ENCODE measurements around the gene TAF3.
A peak's percentile ranks its signal among the peaks of the same experiment; 100 is the strongest.

TAF3 gene

DNA sequence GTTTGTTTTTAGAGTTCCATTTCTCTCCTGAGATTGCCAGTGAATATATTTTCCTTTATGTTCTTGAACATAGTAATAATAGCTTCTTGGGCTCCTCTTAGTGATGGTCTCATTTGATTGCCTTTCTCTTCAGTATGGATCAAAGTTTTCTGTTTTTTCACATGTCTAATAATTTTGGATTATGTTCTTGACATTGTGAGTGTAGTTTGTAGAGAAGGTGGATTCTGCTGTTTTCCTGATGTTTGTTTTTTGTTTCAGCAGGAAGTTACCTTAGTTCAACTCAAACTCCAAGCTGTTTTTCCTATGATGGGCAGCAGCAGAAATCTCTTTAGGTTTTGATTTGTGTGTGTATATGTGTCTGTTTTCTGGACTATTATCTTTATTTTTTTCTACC is 43.8 kb downstream of the TAF3 start:
- Mint-ChIP-seq H3K9me3 (peaks cover 9% of the 10 kb centered on the region), H3K36me3 (ENCODE audit: insufficient read depth) (peaks cover 8% of the 10 kb centered on the region), H3K4me1 (peaks cover 30% of the 10 kb centered on the region), H3K27ac (ENCODE audit: low read depth) (no peak overlapping the region), H3K4me3 (no peak overlapping the region), H3K27me3 (no peaks in the 10 kb centered on the region)
- DNase-seq (ENCODE audit: low spot score in 2 of 2) (no peak), ATAC-seq (replicated peaks; ENCODE audit: extremely low read depth, poor library complexity, severe bottlenecking) (no peak)

DNA sequence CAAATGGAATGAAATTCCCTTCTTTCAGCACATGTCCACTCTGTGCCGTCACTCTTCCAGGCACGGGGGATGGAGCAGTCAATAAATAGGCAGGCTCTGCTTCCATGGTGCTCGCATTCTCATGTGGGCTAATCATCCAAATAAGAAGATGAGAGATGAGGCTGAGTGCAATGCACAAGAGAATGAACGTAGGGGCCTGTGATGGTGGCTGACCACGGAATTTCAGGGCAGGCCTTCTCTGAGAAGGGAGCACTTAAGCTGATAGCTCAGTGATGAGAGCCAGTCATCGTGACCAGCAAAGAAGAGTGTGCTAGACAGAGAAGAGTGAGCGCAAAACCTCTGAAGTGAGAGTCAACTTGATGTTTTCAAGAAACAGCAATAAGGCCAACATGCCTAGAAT is 47.9 kb downstream of the TAF3 start:
- ATAC-seq (replicated peaks; ENCODE audit: extremely low read depth, poor library complexity, severe bottlenecking) (no peak), DNase-seq (ENCODE audit: low spot score in 2 of 2) (no peak)
- H3K4me1 Mint-ChIP-seq: peaks cover 22% of the 10 kb centered on the region
- no peaks in the 10 kb centered on the region for H3K27me3 Mint-ChIP-seq
- H3K4me3 Mint-ChIP-seq: no peak overlapping the region
- peaks cover 9% of the 10 kb centered on the region for H3K9me3 Mint-ChIP-seq
- H3K27ac Mint-ChIP-seq (ENCODE audit: low read depth): no peak overlapping the region
- H3K36me3 Mint-ChIP-seq (ENCODE audit: insufficient read depth): peaks cover 5% of the 10 kb centered on the region

DNA sequence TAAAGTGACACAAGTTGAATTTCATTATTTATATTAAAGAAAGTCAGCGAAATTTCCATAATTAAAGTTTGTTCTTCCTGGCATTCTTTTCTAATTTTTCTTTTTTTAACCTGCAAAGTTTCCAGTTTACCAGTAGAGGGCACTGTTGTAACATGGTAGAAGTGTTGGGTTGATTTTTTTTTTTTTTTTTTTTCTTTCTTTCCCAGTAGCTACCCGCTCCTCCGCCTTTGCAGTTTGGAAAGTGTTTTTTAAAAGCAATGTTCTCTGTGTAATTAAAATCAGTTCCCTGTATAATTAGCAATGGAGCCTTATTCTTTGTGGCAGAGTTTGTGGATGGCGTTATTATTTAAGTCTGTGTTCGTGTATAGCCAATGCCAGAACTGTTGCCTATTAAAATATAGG is 53.7 kb downstream of the TAF3 start:
- no peaks in the 10 kb centered on the region for H3K9me3 Mint-ChIP-seq
- DNase-seq (ENCODE audit: low spot score in 2 of 2) (no peak), ATAC-seq (replicated peaks; ENCODE audit: extremely low read depth, poor library complexity, severe bottlenecking) (no peak)
- H3K4me3 Mint-ChIP-seq: no peak overlapping the region
- H3K27me3 Mint-ChIP-seq: no peaks in the 10 kb centered on the region
- H3K4me1 Mint-ChIP-seq: peaks cover 14% of the 10 kb centered on the region
- H3K36me3 Mint-ChIP-seq (ENCODE audit: insufficient read depth): no peaks in the 10 kb centered on the region
- H3K27ac Mint-ChIP-seq (ENCODE audit: low read depth): no peak overlapping the region

DNA sequence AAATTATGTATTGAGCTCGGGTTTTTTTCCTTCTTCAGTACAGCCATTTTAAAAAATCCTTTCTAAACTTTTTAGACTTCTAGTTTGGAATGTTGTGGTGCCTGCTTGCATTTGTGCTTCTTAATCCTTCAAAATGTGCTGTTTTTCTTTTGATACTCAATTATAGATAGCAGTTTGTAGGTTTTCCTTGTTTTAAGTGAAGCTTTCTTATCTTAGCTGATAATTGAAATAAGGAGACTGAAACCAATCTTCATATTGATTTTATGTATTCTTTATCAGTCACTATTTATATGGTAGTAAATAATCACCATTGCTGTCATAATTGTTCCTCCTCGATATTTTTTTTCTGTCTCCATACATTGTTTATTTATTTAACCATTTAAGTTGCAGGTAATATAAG is 56.6 kb downstream of the TAF3 start:
- no peak overlapping the region for H3K27ac Mint-ChIP-seq (ENCODE audit: low read depth)
- no peaks in the 10 kb centered on the region for H3K27me3 Mint-ChIP-seq
- H3K4me3 Mint-ChIP-seq: no peak overlapping the region
- peaks cover 15% of the 10 kb centered on the region for H3K4me1 Mint-ChIP-seq
- ATAC-seq (replicated peaks; ENCODE audit: extremely low read depth, poor library complexity, severe bottlenecking) (no peak), DNase-seq (ENCODE audit: low spot score in 2 of 2) (no peak)
- no peaks in the 10 kb centered on the region for H3K9me3 Mint-ChIP-seq
- H3K36me3 Mint-ChIP-seq (ENCODE audit: insufficient read depth): peaks cover 2% of the 10 kb centered on the region

DNA sequence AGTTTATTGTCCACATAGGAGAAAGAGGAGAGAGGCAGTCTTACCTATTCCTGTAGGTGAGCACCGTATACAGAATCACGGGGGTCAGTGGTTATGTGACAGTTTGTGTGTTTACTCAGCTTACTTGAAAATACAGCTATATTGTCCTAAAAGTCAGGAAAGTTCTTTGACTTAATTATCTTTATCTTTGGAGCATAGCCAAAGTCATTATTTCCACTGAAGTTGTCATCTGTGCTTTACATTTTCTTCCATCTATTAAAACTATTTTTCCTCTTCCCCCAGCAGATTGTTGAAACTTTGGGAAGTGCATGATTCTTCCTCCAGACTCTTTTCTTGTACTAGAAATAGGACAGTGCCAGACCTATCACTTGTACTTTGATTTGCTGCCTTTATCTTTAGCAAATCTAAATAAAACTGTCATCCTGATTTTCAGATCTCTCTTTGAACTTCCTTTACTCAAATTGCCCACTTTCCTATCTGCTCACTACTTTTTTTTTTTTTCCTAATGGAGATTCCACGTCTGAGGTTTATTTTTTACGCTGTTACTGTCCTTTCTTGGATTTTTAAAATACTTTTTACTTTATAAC is 58.3 kb downstream of the TAF3 start:
- DNase-seq (ENCODE audit: low spot score in 2 of 2): no peak
- Mint-ChIP-seq H3K9me3 (no peaks in the 10 kb centered on the region), H3K36me3 (ENCODE audit: insufficient read depth) (peaks cover 2% of the 10 kb centered on the region), H3K4me1 (peaks cover 15% of the 10 kb centered on the region), H3K27ac (ENCODE audit: low read depth) (no peak overlapping the region), H3K27me3 (no peaks in the 10 kb centered on the region), H3K4me3 (no peak overlapping the region)
- ATAC-seq (replicated peaks; ENCODE audit: extremely low read depth, poor library complexity, severe bottlenecking): no peak

DNA sequence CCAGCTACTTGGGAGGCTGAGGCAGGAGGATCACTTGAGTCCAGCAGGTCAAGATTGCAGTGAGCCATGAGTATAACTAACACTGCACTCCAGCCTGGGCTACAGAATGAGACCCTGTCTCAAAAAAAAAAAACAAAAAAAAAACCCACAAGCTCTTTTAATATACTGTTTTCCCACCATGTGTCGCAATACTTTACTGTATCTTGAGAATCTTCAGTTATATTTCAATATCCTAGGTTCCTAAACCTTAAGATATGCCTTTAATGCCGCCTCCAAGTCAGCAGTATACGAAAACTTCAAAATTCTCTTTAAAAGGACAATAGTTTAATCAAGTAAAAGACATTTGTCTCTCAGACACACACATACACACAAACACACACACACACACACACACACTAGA is 62.8 kb downstream of the TAF3 start:
- Mint-ChIP-seq H3K4me1 (peaks cover 26% of the 10 kb centered on the region), H3K9me3 (no peaks in the 10 kb centered on the region), H3K27ac (ENCODE audit: low read depth) (no peak overlapping the region), H3K4me3 (no peak overlapping the region), H3K27me3 (no peaks in the 10 kb centered on the region), H3K36me3 (ENCODE audit: insufficient read depth) (peaks cover 2% of the 10 kb centered on the region)
- DNase-seq (ENCODE audit: low spot score in 2 of 2) (no peak), ATAC-seq (replicated peaks; ENCODE audit: extremely low read depth, poor library complexity, severe bottlenecking) (no peak)

DNA sequence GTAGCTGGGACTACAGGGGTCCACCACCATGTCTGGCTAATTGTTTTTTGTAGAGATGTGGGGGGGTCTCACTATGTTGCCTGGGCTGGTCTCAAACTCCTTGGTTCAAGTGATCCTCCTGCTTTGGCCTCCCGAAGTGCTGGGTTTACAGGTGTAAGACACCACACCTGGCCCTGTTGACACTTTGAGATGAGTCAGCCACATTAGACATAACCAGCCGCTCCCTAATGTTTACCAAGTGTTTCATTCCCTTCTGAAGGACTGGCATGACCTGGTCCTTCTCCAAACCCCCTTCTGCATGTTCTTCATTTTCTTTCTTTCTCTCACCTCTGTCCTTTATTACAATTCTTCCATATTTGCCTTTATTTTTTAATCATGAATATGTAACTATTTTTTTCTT is 67.8 kb downstream of the TAF3 start:
- Mint-ChIP-seq H3K4me3 (no peak overlapping the region), H3K27ac (ENCODE audit: low read depth) (peak overlapping the region; percentile 30), H3K27me3 (no peaks in the 10 kb centered on the region), H3K36me3 (ENCODE audit: insufficient read depth) (peaks cover 2% of the 10 kb centered on the region), H3K9me3 (no peaks in the 10 kb centered on the region), H3K4me1 (peaks cover 49% of the 10 kb centered on the region)
- no peak for ATAC-seq (replicated peaks; ENCODE audit: extremely low read depth, poor library complexity, severe bottlenecking)
- no peak for DNase-seq (ENCODE audit: low spot score in 2 of 2)

DNA sequence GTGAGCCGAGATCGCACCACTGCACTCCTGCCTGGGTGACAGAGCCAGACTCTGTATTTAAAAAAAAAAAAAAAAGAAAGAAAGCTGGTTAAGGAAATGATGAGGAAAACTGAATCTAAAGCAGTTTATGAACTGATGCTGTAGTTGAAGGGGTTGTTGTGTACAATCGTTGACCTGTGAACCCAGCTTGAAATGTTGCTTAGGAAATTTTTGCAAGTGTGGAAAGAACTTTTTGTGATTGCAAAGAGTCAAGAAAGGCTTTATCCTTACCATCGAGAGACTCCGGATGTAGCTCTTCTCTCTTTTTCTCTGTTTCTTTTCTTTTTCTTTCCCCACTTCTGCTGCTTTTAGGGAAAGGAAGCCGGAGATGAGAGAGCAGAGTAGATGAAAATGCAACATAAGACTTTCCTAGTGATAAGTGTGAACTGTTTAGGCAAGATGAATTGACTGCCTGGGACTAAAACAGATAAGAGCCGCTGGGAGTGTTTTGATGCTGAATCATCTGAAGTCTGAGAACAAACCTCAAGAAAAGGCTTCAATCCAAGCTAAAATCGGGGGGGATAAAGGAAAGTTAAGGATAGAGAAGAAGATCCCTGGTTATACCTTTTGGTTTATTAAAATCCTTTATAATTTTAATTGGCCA is 69.0 kb downstream of the TAF3 start:
- DNase-seq (ENCODE audit: low spot score in 2 of 2) (no peak), ATAC-seq (replicated peaks; ENCODE audit: extremely low read depth, poor library complexity, severe bottlenecking) (no peak)
- Mint-ChIP-seq H3K27me3 (no peaks in the 10 kb centered on the region), H3K27ac (ENCODE audit: low read depth) (no peak overlapping the region), H3K4me1 (peaks cover 46% of the 10 kb centered on the region), H3K36me3 (ENCODE audit: insufficient read depth) (peaks cover 2% of the 10 kb centered on the region), H3K9me3 (no peaks in the 10 kb centered on the region), H3K4me3 (no peak overlapping the region)

DNA sequence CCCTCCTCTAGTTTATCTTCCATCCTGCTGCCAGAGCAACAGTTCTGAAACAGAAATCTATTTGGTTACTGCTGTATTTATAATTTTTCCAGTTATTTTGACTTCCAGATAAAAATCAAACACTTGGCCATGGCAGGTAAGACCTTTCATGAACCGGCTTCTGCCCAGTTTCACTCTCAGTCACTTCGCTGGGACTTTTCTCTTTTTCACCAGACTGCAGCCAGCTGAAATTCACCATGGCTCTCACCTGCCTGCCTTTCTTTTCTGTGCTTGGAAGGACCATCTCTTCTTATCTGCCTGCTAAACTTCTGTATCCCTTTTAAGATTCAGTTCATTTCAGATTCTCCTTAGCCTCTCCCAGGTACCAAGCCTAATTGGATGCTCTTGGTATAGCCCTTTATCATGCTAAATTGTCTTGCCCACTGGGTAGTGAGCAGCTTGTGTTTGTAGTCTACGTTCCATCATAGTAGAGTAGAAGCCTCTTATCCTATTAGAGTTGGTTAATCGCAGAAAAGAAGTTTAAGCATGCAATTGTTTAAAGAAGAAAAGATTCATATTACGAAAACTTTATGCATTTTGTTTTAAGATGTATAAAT is 71.7 kb downstream of the TAF3 start:
- Mint-ChIP-seq H3K27ac (ENCODE audit: low read depth) (peak overlapping the region; percentile 67), H3K4me3 (no peak overlapping the region), H3K27me3 (no peaks in the 10 kb centered on the region), H3K4me1 (peaks cover 52% of the 10 kb centered on the region), H3K9me3 (no peaks in the 10 kb centered on the region), H3K36me3 (ENCODE audit: insufficient read depth) (peaks cover 2% of the 10 kb centered on the region)
- ATAC-seq (replicated peaks; ENCODE audit: extremely low read depth, poor library complexity, severe bottlenecking): no peak
- DNase-seq (ENCODE audit: low spot score in 2 of 2): no peak

DNA sequence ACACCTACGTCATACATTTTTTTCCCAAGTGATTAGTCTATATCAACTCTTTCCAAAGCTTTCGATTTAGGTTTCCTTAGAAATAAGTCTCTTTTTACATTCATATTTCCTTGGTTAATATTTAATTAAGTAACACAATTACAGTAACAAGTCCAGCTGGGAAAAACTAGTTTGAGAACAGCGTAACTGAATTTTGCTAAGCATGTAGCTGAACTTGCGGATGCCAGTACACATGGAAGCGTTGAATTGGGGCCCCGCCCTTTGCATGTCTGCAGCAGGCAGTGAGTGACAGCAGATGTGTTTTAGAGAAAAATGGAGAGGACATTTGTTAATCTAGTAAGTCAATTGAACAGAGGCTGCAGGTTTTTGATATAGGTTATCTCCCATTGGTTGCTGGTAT is 72.5 kb downstream of the TAF3 start:
- ATAC-seq (replicated peaks; ENCODE audit: extremely low read depth, poor library complexity, severe bottlenecking) (no peak), DNase-seq (ENCODE audit: low spot score in 2 of 2) (no peak)
- Mint-ChIP-seq H3K9me3 (no peaks in the 10 kb centered on the region), H3K36me3 (ENCODE audit: insufficient read depth) (peaks cover 2% of the 10 kb centered on the region), H3K4me1 (peaks cover 51% of the 10 kb centered on the region), H3K4me3 (no peak overlapping the region), H3K27ac (ENCODE audit: low read depth) (no peak overlapping the region), H3K27me3 (no peaks in the 10 kb centered on the region)

DNA sequence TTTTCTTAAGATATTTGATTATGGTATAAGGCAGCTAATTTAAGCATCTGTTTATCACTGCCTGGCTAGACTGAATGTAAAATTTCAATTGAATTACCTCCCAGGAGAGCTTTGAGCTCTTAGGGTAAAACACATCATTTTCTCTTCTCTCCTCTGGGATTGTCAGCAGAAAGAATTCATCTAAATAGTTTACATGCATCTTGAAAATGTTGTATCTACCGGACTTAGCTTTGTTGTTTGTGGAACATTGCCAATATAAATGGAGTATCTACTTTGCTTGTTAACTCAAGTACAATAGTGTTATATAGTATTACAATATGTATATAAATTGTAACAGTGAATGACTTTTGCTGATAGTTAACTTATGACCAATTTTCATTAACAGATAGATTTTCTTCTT is 73.3 kb downstream of the TAF3 start:
- H3K27me3 Mint-ChIP-seq: no peaks in the 10 kb centered on the region
- no peaks in the 10 kb centered on the region for H3K9me3 Mint-ChIP-seq
- H3K4me3 Mint-ChIP-seq: no peak overlapping the region
- peaks cover 2% of the 10 kb centered on the region for H3K36me3 Mint-ChIP-seq (ENCODE audit: insufficient read depth)
- H3K4me1 Mint-ChIP-seq: peaks cover 47% of the 10 kb centered on the region
- H3K27ac Mint-ChIP-seq (ENCODE audit: low read depth): no peak overlapping the region
- ATAC-seq (replicated peaks; ENCODE audit: extremely low read depth, poor library complexity, severe bottlenecking) (no peak), DNase-seq (ENCODE audit: low spot score in 2 of 2) (no peak)

DNA sequence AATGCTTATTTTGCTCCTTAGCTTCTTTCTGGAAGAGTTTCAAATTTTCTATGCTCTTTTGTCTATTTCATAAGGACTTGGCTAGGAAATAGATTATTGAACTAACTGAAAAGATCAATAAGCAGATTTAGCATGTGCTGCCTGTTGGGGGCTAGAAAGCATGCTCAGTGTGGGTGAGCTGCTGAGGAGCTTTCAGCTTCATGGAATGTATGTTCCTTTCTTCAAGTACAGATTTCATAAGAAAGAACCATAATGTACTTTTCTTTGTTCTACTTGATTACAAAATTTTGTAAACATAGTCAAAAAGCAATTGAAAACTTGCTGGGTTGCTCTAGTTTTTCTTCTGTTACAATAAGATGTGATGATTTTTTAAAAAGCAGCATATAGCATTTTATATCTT is 73.8 kb downstream of the TAF3 start:
- H3K27ac Mint-ChIP-seq (ENCODE audit: low read depth): no peak overlapping the region
- ATAC-seq (replicated peaks; ENCODE audit: extremely low read depth, poor library complexity, severe bottlenecking): no peak
- no peak for DNase-seq (ENCODE audit: low spot score in 2 of 2)
- H3K36me3 Mint-ChIP-seq (ENCODE audit: insufficient read depth): peaks cover 7% of the 10 kb centered on the region
- no peaks in the 10 kb centered on the region for H3K27me3 Mint-ChIP-seq
- peaks cover 47% of the 10 kb centered on the region for H3K4me1 Mint-ChIP-seq
- no peak overlapping the region for H3K4me3 Mint-ChIP-seq
- no peaks in the 10 kb centered on the region for H3K9me3 Mint-ChIP-seq

DNA sequence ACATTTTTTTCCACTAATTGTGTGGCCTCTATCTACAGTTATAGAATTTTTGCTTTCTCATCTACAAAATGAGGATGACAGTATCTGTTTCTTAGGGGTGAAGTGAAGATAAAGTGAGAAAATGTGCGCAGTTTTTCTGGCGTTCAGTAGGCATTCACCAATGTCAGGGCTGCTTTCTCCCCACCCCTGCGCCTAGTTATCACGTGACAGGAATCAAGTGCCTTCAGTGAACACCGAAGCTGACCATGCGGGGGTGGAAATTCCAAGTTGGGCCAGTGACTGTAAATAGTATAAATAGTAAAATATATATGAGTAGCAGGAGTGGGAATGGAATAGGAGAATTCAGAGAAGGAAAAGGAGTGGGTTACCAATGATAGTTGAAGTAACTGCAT is 77.4 kb downstream of the TAF3 start:
- DNase-seq (ENCODE audit: low spot score in 2 of 2) (no peak), ATAC-seq (replicated peaks; ENCODE audit: extremely low read depth, poor library complexity, severe bottlenecking) (no peak)
- Mint-ChIP-seq H3K4me1 (peaks cover 40% of the 10 kb centered on the region), H3K36me3 (ENCODE audit: insufficient read depth) (peaks cover 8% of the 10 kb centered on the region), H3K9me3 (no peaks in the 10 kb centered on the region), H3K27ac (ENCODE audit: low read depth) (no peak overlapping the region), H3K4me3 (no peak overlapping the region), H3K27me3 (no peaks in the 10 kb centered on the region)
